NB4 (cell line): ENCODE measurements around the gene SETD1B.

Experiments used
- DNase-seq: peaks from one replicate; pipeline ENCODE4 v3.0.0; 2010; ENCODE audit warnings: low read depth
- H3K4me3 ChIP-seq: one replicate; pipeline ENCODE4 v1.5.1; 2011; ENCODE audit warnings: mild to moderate bottlenecking, low read depth, low read length, moderate library complexity
- CTCF ChIP-seq: IDR thresholded peaks from one replicate; pipeline ENCODE4 v1.5.1; 2012; ENCODE audit warnings: low read depth, low read length
- MAX ChIP-seq: IDR thresholded peaks from 2 replicates; pipeline ENCODE4 v1.6.1; 2011; ENCODE audit warnings: low read depth, low read length
- MYC ChIP-seq: IDR thresholded peaks from 2 replicates; pipeline ENCODE4 v1.6.1; 2011; ENCODE audit warnings: low read depth, low read length
- POLR2A ChIP-seq: IDR thresholded peaks from 2 replicates; pipeline ENCODE4 v1.6.1; 2011; ENCODE audit warnings: mild to moderate bottlenecking; ENCODE audit not compliant: insufficient read length; ENCODE audit errors: extremely low read depth

SETD1B gene

GRCh38 chr12:121809712-121810116 lies 5.9 kb downstream of the SETD1B start:
- no peak for DNase-seq
- TF ChIP-seq CTCF (no peak), MAX (no peak), MYC (no peak), POLR2A (no peak)
- H3K4me3 ChIP-seq: no peak overlapping the region

- H3K4me3 ChIP-seq: no peak overlapping the region
- DNase-seq: no peak
- TF ChIP-seq CTCF (no peak), MYC (no peak), POLR2A (no peak), MAX (no peak)
Observed at GRCh38 chr12:121810234-121810817, 6.5 kb downstream of the SETD1B start.

- peak overlapping the region; percentile 59 for H3K4me3 ChIP-seq
- TF ChIP-seq MAX (no peak), POLR2A (no peak), MYC (no peak), CTCF (no peak)
- DNase-seq: peak; percentile 67
Observed at GRCh38 chr12:121810833-121811433, 7.1 kb downstream of the SETD1B start.

- peak; percentile 91 for DNase-seq
Observed at GRCh38 chr12:121811434-121812319, 7.9 kb downstream of the SETD1B start.

More at GRCh38 chr12:121811434-121812319, 7.9 kb downstream of the SETD1B start:
- H3K4me3 ChIP-seq: peak overlapping the region; percentile 62
- TF ChIP-seq POLR2A (no peak), MAX (peak; percentile 95), CTCF (peak; percentile 85), MYC (peak; percentile 97)
